Lower leg skin (tissue), 4 donors: Measurements from ENCODE around the gene KRT79. TPM values are rescaled to one million over a fixed set of nuclear protein-coding genes. Genes with fewer than 3 reads are reported as not detected.

Experiments
- DNase-seq, 2 donors: peaks; one replicate each; pipeline ENCODE4 v3.0.0-alpha.2; 2019; ENCODE audit warnings: low spot score in 2 of 2
- H3K4me3 ChIP-seq: fragments of 200-600 bp; sonication (generic); 2 replicates; pipeline ENCODE4 v1.5.1; 2017; ENCODE audit warnings: mild to moderate bottlenecking, low read depth; ENCODE audit not compliant: poor library complexity, severe bottlenecking
- CTCF ChIP-seq, 3 donors: fragments of 450-650 bp; IDR thresholded peaks; one replicate each; pipeline ENCODE4 v1.5.1; 2016; ENCODE audit warnings: antibody characterized with exemption in 3 of 3, mild to moderate bottlenecking in 3 of 3, moderate library complexity in 2 of 3
- POLR2A ChIP-seq, 2 donors: fragments of 450-650 bp; IDR thresholded peaks; one replicate each; pipeline ENCODE4 v1.6.1; 2016 to 2017; ENCODE audit warnings: antibody characterized with exemption in 2 of 2, mild to moderate bottlenecking in 1 of 2, moderate library complexity in 1 of 2
- WGBS, 2 donors: methylation state at CpG; one replicate each; pipeline ENCODE4 v1.1.5; 2018; 5-methylcytosine and 5-hydroxymethylcytosine counted together
- intact Hi-C: fragments of 100-400 bp; cut with DNase I; formaldehyde crosslinking; loops from one replicate; pipeline ENCODE4 v1.15.0; 2023; ENCODE audit warnings: low total_unique reads
- total RNA-seq, 4 donors: library from RNA; depleted of rRNA; stranded (reverse); fragments of >200 nt; gene quantifications; one replicate each; pipeline ENCODE4 v1.1.0, GENCODE V29; 2016

KRT79 gene
- total RNA-seq, 4 donors from 2014 or later = 8.5 to 259 (median 78.2) TPM

DNA sequence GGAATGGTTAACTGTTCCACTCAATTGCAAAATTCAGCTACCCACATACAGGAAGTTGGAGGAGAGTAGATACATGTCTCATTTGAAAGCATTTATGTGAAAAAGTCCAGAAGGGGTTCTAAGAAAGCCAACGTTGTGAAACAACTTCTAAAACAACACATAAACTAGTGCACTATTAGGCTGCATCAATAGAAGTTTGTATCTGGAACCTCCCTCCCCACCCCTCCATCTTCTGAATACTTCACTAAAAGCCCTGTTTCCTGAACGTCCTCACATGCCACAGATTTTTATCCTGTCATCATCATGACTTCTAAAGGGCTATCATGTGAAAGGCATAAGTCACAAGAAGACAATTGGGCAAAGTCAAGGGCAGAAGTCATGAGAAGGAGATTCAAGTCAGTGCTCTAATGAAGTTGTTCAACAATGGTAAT lies 5.5 kb downstream of the KRT79 start:
- TF ChIP-seq CTCF (IDR thresholded peaks at IDR 0.05) (no peak), POLR2A (IDR thresholded peaks at IDR 0.05) (no peak)
- no peak overlapping the region for H3K4me3 ChIP-seq
- 25 to 31% methylated on average over 2 of the region's 2 CpGs for WGBS, 2 donors
- intact Hi-C loops = no loop called here
- DNase-seq = no peak

- no peak for DNase-seq
- no peak for TF ChIP-seq POLR2A (IDR thresholded peaks at IDR 0.05)
- TF ChIP-seq CTCF (IDR thresholded peaks at IDR 0.05) = no peak
- intact Hi-C loops = no loop called here
- H3K4me3 ChIP-seq = no peak overlapping the region
Measured at GRCh38 chr12:52828156-52828555, 6.0 kb downstream of the KRT79 start.

DNA sequence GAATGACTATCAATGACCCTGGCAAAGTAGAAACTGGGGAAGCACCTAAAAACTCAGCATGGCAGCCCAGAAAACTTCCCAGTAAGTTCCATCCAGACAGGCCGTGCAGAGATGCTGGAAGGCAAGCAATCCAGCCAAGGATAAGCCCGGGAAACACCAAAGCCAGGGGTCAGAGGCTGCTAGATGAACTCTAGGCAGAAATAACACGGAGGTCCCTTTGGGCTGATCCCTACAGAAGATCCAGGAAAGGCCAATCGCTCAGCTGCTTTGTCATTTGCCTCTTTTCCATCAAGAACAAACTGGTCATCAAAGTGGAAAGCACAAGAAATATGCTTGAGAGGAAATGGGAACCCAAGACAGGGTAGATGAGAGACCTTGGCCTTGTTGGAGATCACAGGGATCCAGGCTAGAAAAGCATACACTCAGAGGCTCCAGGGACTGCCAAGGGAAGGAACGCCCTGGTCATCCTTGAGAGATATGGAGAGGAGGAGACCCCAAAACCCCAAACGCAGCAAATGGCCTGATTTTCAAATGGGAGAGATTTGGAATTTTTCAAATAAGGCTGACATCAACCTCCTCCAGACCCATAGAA lies 6.5 kb downstream of the KRT79 start:
- 88 to 93% methylated on average over 6 of the region's 6 CpGs for WGBS, 2 donors
- intact Hi-C loops = no loop called here
- DNase-seq = no peak
- H3K4me3 ChIP-seq = no peak overlapping the region
- TF ChIP-seq POLR2A (IDR thresholded peaks at IDR 0.05) (no peak), CTCF (IDR thresholded peaks at IDR 0.05) (no peak)

GRCh38 chr12:52826611-52827498 lies 7.3 kb downstream of the KRT79 start:
- TF ChIP-seq POLR2A (IDR thresholded peaks at IDR 0.05) = no peak
- no peak for TF ChIP-seq CTCF (IDR thresholded peaks at IDR 0.05)
- H3K4me3 ChIP-seq = no peak overlapping the region
- no peak for DNase-seq
- 94 to 96% methylated on average over 11 of the region's 11 CpGs for WGBS, 2 donors
- intact Hi-C loops = no loop called here

DNA sequence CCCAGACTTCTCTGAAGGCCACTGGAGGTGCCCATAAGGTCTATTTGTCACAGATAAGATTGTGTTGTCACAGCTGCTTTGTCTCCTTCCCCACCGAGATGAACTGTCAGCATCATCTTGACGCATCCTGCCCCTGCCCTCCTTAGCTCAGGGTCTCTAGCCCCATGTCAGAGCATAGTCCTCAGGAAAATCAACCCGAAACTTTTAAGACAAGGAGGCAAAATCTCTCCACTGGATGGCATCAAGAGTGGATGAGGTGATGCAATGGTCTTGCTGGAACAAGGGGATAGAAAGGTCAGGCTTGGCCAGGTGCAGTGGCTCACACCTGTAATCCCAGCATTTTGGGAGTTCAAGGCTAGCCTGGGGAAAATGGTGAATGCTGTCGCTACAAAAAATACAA lies 8.2 kb downstream of the KRT79 start:
- intact Hi-C loops = no loop called here
- no peak for DNase-seq
- TF ChIP-seq POLR2A (IDR thresholded peaks at IDR 0.05) (no peak), CTCF (IDR thresholded peaks at IDR 0.05) (no peak)
- WGBS, 2 donors = 91 to 93% methylated on average over 4 of the region's 4 CpGs
- no peak overlapping the region for H3K4me3 ChIP-seq
